ENCODE data around the gene AP1S3. TPM values are rescaled to one million over a fixed set of nuclear protein-coding genes. Genes with fewer than 3 reads are reported as not detected.
"Not testable (repeated sequence)": the region's sequence is repeated elsewhere in the genome, so short reads cannot be mapped to it uniquely, and the experiment has no call there.

AP1S3 gene
- polyA plus RNA-seq (2012; ENCODE audit: low read depth, missing spikeins): 7.5 TPM

DNA sequence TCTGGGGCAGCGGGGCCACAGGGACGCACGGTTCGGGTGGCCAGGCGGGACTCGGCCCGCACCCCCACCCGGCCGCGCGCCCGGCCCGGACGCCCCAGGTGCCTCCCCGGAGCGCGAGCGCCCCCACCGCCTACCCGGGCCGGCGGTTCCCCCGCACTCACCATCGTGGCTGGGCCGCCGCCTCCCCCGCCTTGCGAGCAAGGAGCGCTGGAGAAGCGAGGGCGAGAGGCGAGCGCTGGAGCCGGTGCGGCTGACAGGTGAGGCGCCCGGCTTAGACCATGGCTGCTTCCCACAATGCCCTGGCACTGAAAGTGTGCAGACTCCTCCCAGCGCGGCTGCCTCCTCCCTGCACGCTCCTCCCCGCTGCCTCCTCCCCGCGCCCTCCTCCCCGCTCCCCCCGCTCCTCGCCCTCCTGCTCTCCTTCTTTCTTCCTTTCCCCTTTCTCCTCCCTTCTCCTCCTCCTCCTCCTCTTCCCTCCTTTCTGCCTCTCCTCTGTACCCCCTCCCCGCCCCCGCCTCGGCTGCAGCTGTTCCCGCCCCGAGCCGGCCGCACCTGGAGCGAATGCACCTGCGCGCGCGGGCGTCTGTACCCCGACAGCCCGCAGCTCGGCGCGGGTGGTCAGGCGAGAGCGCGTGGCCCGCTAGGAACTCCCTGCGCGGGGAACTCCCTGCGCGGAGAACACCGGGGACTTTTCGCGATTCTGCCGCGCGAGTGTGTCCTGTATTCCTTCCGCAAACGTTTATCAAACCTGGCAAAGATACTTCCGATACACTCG lies at the start of gene AP1S3:
Gene AP1S3 (minus strand): TSS at position 296 of the 775 bp plus-strand sequence. CDS start 132 bp downstream, at position 164.
- FAIRE-seq (peak; percentile 88), DNase-seq (ENCODE audit: insufficient read length, low spot score) (peak; percentile 77)
- TF ChIP-seq PAX5 (IDR thresholded peaks at IDR 0.05; ENCODE audit: insufficient read depth, low read length, severe bottlenecking) (no peak), TAF1 (IDR thresholded peaks at IDR 0.05; ENCODE audit: low read depth, low read length) (peak; percentile 16; the same call in 1 of the 2 replicates), SPI1 (IDR thresholded peaks at IDR 0.05; ENCODE audit: low read depth, low read length) (no peak), POLR2AphosphoS5 (IDR thresholded peaks at IDR 0.05; ENCODE audit: low read depth, low read length) (peak; percentile 43; the same call in 1 of the 2 replicates), POLR2A (IDR thresholded peaks at IDR 0.05; ENCODE audit: low read depth, low read length) (no peak)

DNA sequence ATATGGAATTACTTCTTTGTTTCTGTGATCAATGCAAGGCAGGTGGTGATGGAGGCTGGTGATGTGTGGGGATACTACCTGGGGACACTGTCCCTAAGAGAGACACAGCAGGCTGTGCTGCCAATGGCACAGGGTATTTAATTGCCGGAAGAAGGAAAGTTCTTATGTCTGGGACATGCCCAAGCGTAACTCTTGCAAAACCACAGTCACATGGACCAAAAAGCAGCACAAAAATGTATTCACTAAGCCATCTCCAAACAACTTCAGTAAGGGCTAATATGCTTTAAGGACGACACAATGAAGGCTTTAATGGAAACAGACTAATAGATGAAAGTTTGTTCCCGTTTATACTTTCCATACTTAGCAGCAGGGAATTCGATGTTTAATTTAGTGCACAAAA lies 49.7 kb upstream of the AP1S3 start:
- DNase-seq (ENCODE audit: insufficient read length, low spot score) (no peak), FAIRE-seq (no peak)
- TF ChIP-seq TAF1 (IDR thresholded peaks at IDR 0.05; ENCODE audit: low read depth, low read length): no peak
- no peak for TF ChIP-seq POU2F2 (IDR thresholded peaks at IDR 0.05; ENCODE audit: low read depth, low read length)
- TF ChIP-seq POLR2A (IDR thresholded peaks at IDR 0.05; ENCODE audit: low read depth, low read length): no peak
- no peak for TF ChIP-seq PAX5 (IDR thresholded peaks at IDR 0.05; ENCODE audit: insufficient read depth, low read length, severe bottlenecking)
- no peak for TF ChIP-seq POLR2AphosphoS5 (IDR thresholded peaks at IDR 0.05; ENCODE audit: low read depth, low read length)
- no peak for TF ChIP-seq SPI1 (IDR thresholded peaks at IDR 0.05; ENCODE audit: low read depth, low read length)

- TF ChIP-seq POLR2AphosphoS5 (IDR thresholded peaks at IDR 0.05; ENCODE audit: low read depth, low read length) (no peak), POU2F2 (IDR thresholded peaks at IDR 0.05; ENCODE audit: low read depth, low read length) (no peak), POLR2A (IDR thresholded peaks at IDR 0.05; ENCODE audit: low read depth, low read length) (no peak), SPI1 (IDR thresholded peaks at IDR 0.05; ENCODE audit: low read depth, low read length) (no peak), TAF1 (IDR thresholded peaks at IDR 0.05; ENCODE audit: low read depth, low read length) (no peak), PAX5 (IDR thresholded peaks at IDR 0.05; ENCODE audit: insufficient read depth, low read length, severe bottlenecking) (no peak)
- FAIRE-seq (no peak), DNase-seq (ENCODE audit: insufficient read length, low spot score) (no peak)
Measured at GRCh38 chr2:223886726-223887125, 49.3 kb upstream of the AP1S3 start.

- no peak for FAIRE-seq
Measured at GRCh38 chr2:223884399-223884798, 47.0 kb upstream of the AP1S3 start.

DNA sequence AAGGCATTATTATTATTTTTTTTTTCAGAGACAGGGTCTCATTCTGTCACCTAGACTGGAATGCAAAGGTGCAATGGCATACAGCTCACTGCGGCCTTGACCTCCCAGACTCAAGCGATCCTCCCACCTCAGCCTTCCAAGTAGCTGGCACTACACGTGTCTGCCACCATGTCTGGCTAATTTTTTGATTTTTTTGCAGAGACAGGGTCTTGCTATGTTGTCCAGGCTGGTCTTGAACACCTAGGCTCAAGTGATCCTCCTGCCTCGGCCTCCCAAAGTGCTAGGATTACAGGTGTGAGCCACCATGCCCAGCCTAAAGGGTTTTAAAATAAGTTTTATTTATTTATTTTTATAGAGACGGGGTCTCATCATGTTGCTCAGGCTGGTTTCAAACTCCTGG lies 45.3 kb upstream of the AP1S3 start:
- DNase-seq (ENCODE audit: insufficient read length, low spot score) (no peak), FAIRE-seq (no peak)
- TF ChIP-seq TAF1 (IDR thresholded peaks at IDR 0.05; ENCODE audit: low read depth, low read length) (no peak), POU2F2 (IDR thresholded peaks at IDR 0.05; ENCODE audit: low read depth, low read length) (no peak), SPI1 (IDR thresholded peaks at IDR 0.05; ENCODE audit: low read depth, low read length) (no peak), PAX5 (IDR thresholded peaks at IDR 0.05; ENCODE audit: insufficient read depth, low read length, severe bottlenecking) (no peak), POLR2A (IDR thresholded peaks at IDR 0.05; ENCODE audit: low read depth, low read length) (no peak), POLR2AphosphoS5 (IDR thresholded peaks at IDR 0.05; ENCODE audit: low read depth, low read length) (no peak)

More at GRCh38 chr2:223884399-223884798, 47.0 kb upstream of the AP1S3 start:
- TF ChIP-seq SPI1 (IDR thresholded peaks at IDR 0.05; ENCODE audit: low read depth, low read length): peak; percentile 53
- no peak for TF ChIP-seq POLR2A (IDR thresholded peaks at IDR 0.05; ENCODE audit: low read depth, low read length)
- no peak for TF ChIP-seq PAX5 (IDR thresholded peaks at IDR 0.05; ENCODE audit: insufficient read depth, low read length, severe bottlenecking)
- no peak for TF ChIP-seq TAF1 (IDR thresholded peaks at IDR 0.05; ENCODE audit: low read depth, low read length)
- peak; percentile 92 for TF ChIP-seq POU2F2 (IDR thresholded peaks at IDR 0.05; ENCODE audit: low read depth, low read length)
- TF ChIP-seq POLR2AphosphoS5 (IDR thresholded peaks at IDR 0.05; ENCODE audit: low read depth, low read length): no peak
- DNase-seq (ENCODE audit: insufficient read length, low spot score): peak; percentile 25

GRCh38 chr2:223880796-223881195 lies 43.4 kb upstream of the AP1S3 start:
- DNase-seq (ENCODE audit: insufficient read length, low spot score): no peak
- no peak for FAIRE-seq
- TF ChIP-seq POLR2AphosphoS5 (IDR thresholded peaks at IDR 0.05; ENCODE audit: low read depth, low read length) (no peak), POLR2A (IDR thresholded peaks at IDR 0.05; ENCODE audit: low read depth, low read length) (no peak), SPI1 (IDR thresholded peaks at IDR 0.05; ENCODE audit: low read depth, low read length) (no peak), TAF1 (IDR thresholded peaks at IDR 0.05; ENCODE audit: low read depth, low read length) (no peak), POU2F2 (IDR thresholded peaks at IDR 0.05; ENCODE audit: low read depth, low read length) (no peak), PAX5 (IDR thresholded peaks at IDR 0.05; ENCODE audit: insufficient read depth, low read length, severe bottlenecking) (no peak)

DNA sequence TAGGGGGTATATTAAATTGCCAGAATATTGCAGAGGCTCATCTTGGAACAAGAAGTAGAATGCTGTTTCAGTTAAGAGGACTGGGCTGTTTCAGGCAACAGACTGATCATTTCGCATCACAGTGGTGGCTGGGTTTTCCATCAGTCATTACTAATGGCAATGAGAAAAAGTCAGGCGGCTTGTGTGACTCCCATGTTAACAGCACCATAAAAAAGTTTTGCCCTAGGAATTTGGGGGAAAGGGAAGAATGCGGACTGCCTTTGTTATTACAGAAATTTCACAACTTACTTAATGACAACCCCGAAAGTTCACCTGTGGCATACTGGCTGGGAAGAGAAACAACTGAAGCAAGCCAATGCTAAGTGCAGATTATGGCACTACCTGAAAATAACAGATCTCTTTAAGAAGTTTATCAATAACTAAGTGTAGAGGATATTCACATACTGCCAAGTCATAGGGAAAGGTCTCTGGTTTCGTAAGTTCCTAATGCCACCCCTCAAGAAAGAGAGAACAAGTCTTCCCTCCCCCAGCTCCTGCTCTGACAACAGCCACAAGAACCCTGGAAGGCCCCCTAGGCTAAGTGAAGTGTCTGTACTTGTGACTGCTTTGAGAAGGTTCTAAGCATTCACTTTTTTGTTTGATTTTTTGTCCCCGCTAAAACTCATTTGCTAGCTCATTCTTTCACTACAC lies 40.5 kb upstream of the AP1S3 start:
- no peak for DNase-seq (ENCODE audit: insufficient read length, low spot score)
- TF ChIP-seq TAF1 (IDR thresholded peaks at IDR 0.05; ENCODE audit: low read depth, low read length): no peak
- no peak for TF ChIP-seq POLR2AphosphoS5 (IDR thresholded peaks at IDR 0.05; ENCODE audit: low read depth, low read length)
- no peak for TF ChIP-seq POLR2A (IDR thresholded peaks at IDR 0.05; ENCODE audit: low read depth, low read length)
- no peak for TF ChIP-seq PAX5 (IDR thresholded peaks at IDR 0.05; ENCODE audit: insufficient read depth, low read length, severe bottlenecking)
- TF ChIP-seq POU2F2 (IDR thresholded peaks at IDR 0.05; ENCODE audit: low read depth, low read length): no peak
- TF ChIP-seq SPI1 (IDR thresholded peaks at IDR 0.05; ENCODE audit: low read depth, low read length): no peak
- no peak for FAIRE-seq

DNA sequence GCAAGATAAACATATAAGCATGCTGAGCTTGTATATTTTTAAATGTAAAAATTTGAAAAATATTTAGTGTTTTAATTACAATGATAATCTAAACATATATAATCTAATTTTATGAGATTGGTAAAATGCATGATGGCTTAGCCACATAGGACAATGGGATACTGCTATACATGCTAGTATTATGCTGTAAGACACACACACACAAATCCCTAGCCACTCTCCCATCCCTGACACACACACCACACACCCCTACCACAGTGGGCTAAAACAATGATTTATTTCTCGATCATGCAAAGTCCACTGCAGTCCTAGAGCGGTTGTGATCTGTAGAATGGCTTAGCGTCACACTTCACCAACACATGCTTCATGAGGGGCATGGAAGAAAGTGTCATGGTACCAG lies 36.3 kb upstream of the AP1S3 start:
- no peak for DNase-seq (ENCODE audit: insufficient read length, low spot score)
- no peak for FAIRE-seq

DNA sequence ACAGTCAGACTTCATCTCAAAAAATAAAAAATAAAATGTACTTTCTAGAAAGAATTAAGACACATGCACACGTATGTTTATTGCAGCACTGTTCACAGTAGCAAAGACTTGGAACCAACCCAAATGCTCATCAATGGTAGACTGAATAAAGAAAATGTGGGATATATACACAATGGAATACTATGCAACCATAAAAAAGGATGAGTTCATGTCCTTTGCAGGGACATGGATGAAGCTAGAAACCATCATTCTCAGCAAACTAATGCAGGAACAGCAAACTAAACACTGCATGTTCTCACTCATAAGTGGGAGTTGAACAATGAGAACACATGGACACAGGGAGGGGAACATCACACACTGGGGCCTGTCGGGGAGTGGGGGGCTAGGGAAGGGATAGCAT lies 35.4 kb upstream of the AP1S3 start:
- FAIRE-seq; DNase-seq (ENCODE audit: insufficient read length, low spot score): not testable (repeated sequence)

More for the DNA sequence above, 36.3 kb upstream of the AP1S3 start:
- TF ChIP-seq POU2F2 (IDR thresholded peaks at IDR 0.05; ENCODE audit: low read depth, low read length) (no peak), SPI1 (IDR thresholded peaks at IDR 0.05; ENCODE audit: low read depth, low read length) (no peak), POLR2A (IDR thresholded peaks at IDR 0.05; ENCODE audit: low read depth, low read length) (no peak), POLR2AphosphoS5 (IDR thresholded peaks at IDR 0.05; ENCODE audit: low read depth, low read length) (no peak), TAF1 (IDR thresholded peaks at IDR 0.05; ENCODE audit: low read depth, low read length) (no peak), PAX5 (IDR thresholded peaks at IDR 0.05; ENCODE audit: insufficient read depth, low read length, severe bottlenecking) (no peak)

- FAIRE-seq; DNase-seq (ENCODE audit: insufficient read length, low spot score): not testable (repeated sequence)
Measured at GRCh38 chr2:223871661-223872060, 34.3 kb upstream of the AP1S3 start.

All from GM12891 (cell line).